HG03575 (cell line): Measurements from ENCODE around the gene ASAP2.

Source experiments
- ATAC-seq: cut with Tn5 transposase; IDR thresholded peaks from one replicate; pipeline ENCODE4 v1.9.1; 2021; ENCODE audit not compliant: unreplicated experiment, insufficient number of reproducible peaks, low FRiP score; ENCODE audit errors: extremely low read depth

Gene ASAP2

GRCh38 chr2:9241233-9241632, 34.6 kb downstream of the ASAP2 start:
- no peak for ATAC-seq

GRCh38 chr2:9243357-9243756, 36.7 kb downstream of the ASAP2 start:
- ATAC-seq = no peak

- no peak for ATAC-seq
These were observed 38.5 kb downstream of the ASAP2 start for GRCh38 chr2:9244985-9245544.

- ATAC-seq = no peak
These were observed 40.6 kb downstream of the ASAP2 start for GRCh38 chr2:9247177-9247576.

GRCh38 chr2:9247786-9248185, 41.2 kb downstream of the ASAP2 start:
- ATAC-seq = no peak

- ATAC-seq = no peak
These were observed 41.8 kb downstream of the ASAP2 start for GRCh38 chr2:9248363-9248762.

GRCh38 chr2:9249020-9249800, 42.6 kb downstream of the ASAP2 start:
- no peak for ATAC-seq

GRCh38 chr2:9250091-9250490, 43.5 kb downstream of the ASAP2 start:
- no peak for ATAC-seq

GRCh38 chr2:9250498-9251153, 44.0 kb downstream of the ASAP2 start:
- ATAC-seq = no peak

- ATAC-seq = no peak
These were observed 44.8 kb downstream of the ASAP2 start for GRCh38 chr2:9251154-9252001.

GRCh38 chr2:9252002-9252357, 45.4 kb downstream of the ASAP2 start:
- no peak for ATAC-seq

GRCh38 chr2:9255416-9255815, 48.8 kb downstream of the ASAP2 start:
- ATAC-seq = no peak

GRCh38 chr2:9256147-9256546, 49.5 kb downstream of the ASAP2 start:
- no peak for ATAC-seq

GRCh38 chr2:9256570-9257043, 50.0 kb downstream of the ASAP2 start:
- ATAC-seq = no peak

GRCh38 chr2:9258501-9258900, 51.9 kb downstream of the ASAP2 start:
- no peak for ATAC-seq

GRCh38 chr2:9258953-9259399, 52.4 kb downstream of the ASAP2 start:
- no peak for ATAC-seq

GRCh38 chr2:9260464-9260918, 53.9 kb downstream of the ASAP2 start:
- no peak for ATAC-seq

- no peak for ATAC-seq
These were observed 54.7 kb downstream of the ASAP2 start for GRCh38 chr2:9261231-9261883.

- no peak for ATAC-seq
These were observed 56.1 kb downstream of the ASAP2 start for GRCh38 chr2:9262671-9263171.
